ENCODE data around the gene CLIP3.

The CLIP3 gene

DNA sequence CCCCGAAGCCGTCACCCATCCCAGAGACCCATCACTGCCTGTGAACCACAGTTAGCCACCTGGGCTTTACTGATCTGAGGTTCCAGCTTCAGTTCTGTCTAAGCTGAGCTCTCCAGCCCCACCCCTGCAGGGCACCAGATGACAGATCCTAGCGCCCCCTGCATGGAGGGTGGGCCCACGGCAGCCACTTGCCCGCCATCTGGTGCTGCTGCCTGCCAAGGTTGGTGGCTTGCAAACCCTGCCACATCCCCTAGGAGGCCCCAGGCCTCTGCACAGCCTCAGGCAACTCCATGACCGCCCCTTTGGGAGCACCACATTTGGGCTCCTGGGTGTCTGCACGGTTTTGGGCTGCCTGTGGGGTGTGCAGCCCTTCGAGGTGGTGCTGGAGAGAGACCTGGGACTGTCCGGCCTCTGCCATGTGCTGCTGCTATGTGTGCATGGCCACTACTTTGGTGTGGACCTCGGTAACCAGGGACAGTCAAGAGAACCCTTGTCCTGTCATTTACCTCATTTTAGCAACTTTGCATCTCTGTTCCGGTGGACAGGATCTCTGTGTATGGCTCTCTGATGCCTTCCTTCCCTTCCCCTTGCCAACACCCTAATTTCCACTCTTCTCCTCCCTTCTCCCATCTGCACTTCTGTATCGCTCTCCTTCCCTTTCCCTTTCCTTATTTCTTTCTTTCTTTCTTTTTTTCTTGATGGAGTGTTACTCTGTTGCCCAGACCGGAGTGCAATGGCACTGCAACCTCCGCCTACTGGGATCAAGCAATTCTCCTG, 55.0 kb downstream of the CLIP3 start:
- DNase-seq: peak; percentile 53 to 61

GRCh38 chr19:35975608-35976214, 57.0 kb downstream of the CLIP3 start:
- peak; percentile 48 to 50 for DNase-seq

GRCh38 chr19:35973487-35973886, 59.2 kb downstream of the CLIP3 start:
- no peak for DNase-seq

GRCh38 chr19:35966771-35967170, 65.9 kb downstream of the CLIP3 start:
- DNase-seq: no peak
